ENCODE data around the gene CCNY. TPM values are rescaled to one million over a fixed set of nuclear protein-coding genes. Genes with fewer than 3 reads are reported as not detected.

CCNY gene
- total RNA-seq, 1 experiment from 2014 or later, result 62.2 TPM

GRCh38 chr10:35335133-35336083 lies 901 bp upstream of the CCNY start:
- BruUV-seq (replicated peaks), result TSS peak; percentile 61

More at GRCh38 chr10:35335133-35336083, 901 bp upstream of the CCNY start:
- Histone ChIP-seq H3K4me1 (ENCODE audit: control insufficient read depth in 1 of 2, insufficient read depth in 2 of 2, low read length in 2 of 2) (peaks cover 22 to 54% of the 10 kb centered on the region in 2 experiments), H3K36me3 (ENCODE audit: control insufficient read depth in 1 of 2, insufficient read depth in 2 of 2, low read length in 2 of 2) (no peaks in the 10 kb centered on the region; a peak in 1 of 4 replicates), H3K27ac (ENCODE audit: low read depth, low read length) (peak overlapping the region; percentile 84), H4K20me1 (ENCODE audit: insufficient read depth) (peaks cover 24% of the 10 kb centered on the region; the same call in 1 of the 2 replicates), H2AFZ (ENCODE audit: low read depth, low read length, poor library complexity, severe bottlenecking) (no peak overlapping the region), H3K9me2 (ENCODE audit: insufficient read depth) (no peaks in the 10 kb centered on the region), H3K79me2 (ENCODE audit: insufficient read depth, low read length) (peaks cover 78% of the 10 kb centered on the region), H3K4me3 (replicated peaks in 1 of 2; ENCODE audit: low read depth in 1 of 2, low read length in 2 of 2) (peak overlapping the region; percentile 79 to 83), H3K9ac (ENCODE audit: low read length) (peak overlapping the region; percentile 86), H3K27me3 (ENCODE audit: insufficient read depth, low read length) (no peaks in the 10 kb centered on the region), H3K4me2 (ENCODE audit: low read length) (peak overlapping the region; percentile 90), H3K9me3 (ENCODE audit: control insufficient read depth in 1 of 2, insufficient read depth in 1 of 2, low read depth in 1 of 2, low read length in 2 of 2) (no peaks in the 10 kb centered on the region)
- ATAC-seq (peak; percentile 34), DNase-seq (ENCODE audit: low read depth, low spot score) (no peak)
- ChIA-PET CTCF (no interaction called here), POLR2A (no interaction called here), RAD21 (ENCODE audit: low non-redundant PET in 1 of 2, low total read pairs in 2 of 2, uncharacterized antibody in 2 of 2, unreplicated experiment in 2 of 2) (no interaction called here)
- TF ChIP-seq CBX3 (IDR thresholded peaks at IDR 0.05; ENCODE audit: low read depth) (peak; percentile 58; the same call in 1 of the 2 replicates), ZBTB33 (IDR thresholded peaks at IDR 0.05; ENCODE audit: extremely low read depth, insufficient replicate concordance, low read length) (no peak), ATF3 (IDR thresholded peaks at IDR 0.05) (no peak), JUND (IDR thresholded peaks at IDR 0.05) (no peak)
- intact Hi-C loops (cut with micrococcal nuclease), result loop anchor here (2.0 to 5.0 kb wide), 3 partner anchors 15 to 227 kb away; partner anchors contain the start of gene CREM

Measured in HCT116 (cell line).